Endometrial microvascular endothelial cells (primary cell): ENCODE measurements around the gene CASK. TPM values are rescaled to one million over a fixed set of nuclear protein-coding genes. Genes with fewer than 3 reads are reported as not detected.

Experiments
- in situ Hi-C: cut with HindIII; loops from 2 replicates; pipeline ENCODE4 v1.10.0; 2017; ENCODE audit warnings: low sequenced_read_pairs, low pct_unique_long_range_greater_than_20kb; ENCODE audit errors: inconsistent ontology term
- total RNA-seq: library from RNA; depleted of rRNA; stranded (reverse); fragments of >200 nt; gene quantifications from one replicate; pipeline ENCODE4 v1.2.3, GENCODE V29; 2015; ENCODE audit errors: inconsistent ontology term

Gene CASK
- total RNA-seq, 1 donor from 2014 or later: 9.0 TPM

DNA sequence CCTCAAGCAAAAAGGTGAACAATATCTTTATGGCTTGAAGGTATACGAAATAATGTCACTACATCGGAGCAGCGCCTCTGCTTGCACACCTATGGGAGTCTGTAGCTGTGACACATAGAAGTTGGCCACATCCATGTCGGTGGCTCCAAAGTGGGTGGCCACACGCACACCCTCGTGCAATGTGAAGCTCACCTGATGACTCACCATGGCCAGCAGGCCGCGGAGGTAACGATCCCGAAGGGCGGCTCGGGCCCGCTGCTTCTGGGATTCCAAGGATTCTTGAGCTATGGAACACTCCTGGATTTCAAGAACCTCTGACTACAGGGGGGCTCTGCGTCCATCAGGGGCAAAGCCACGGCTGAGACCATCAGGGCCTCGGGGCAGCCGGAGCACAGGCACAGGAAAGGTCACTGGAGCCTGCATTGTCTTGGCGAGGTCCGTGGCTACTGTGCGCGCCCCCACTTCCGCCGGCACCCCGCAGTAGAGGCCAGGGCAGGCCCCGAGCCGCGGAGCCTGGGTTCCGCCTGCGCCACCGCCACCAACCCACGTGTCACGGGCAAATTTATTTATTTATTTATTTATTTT, 451.0 kb downstream of the CASK start:
- in situ Hi-C loops: no loop called here

DNA sequence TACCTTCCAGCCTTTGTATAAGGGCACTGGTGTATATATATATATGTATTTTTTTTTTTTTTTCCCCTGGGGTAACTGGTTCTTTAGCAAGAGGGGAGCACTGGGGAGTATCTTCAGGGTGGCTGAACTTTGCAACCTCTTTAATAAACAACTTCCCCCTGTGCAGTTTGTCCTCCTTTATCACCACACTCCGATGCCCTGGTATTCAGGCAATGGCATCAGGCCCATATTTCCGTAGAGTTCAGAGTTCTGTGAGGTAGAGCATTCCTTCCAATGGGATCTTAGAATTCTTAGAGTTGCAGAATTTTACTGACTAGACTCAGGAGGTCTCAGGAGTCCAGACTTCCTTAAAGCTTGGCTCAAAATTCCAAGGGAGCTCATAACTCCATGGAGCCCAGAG, 451.6 kb downstream of the CASK start:
- in situ Hi-C loops: no loop called here

- in situ Hi-C loops: no loop called here
Measured at GRCh38 chrX:41470706-41471105, 452.6 kb downstream of the CASK start.

GRCh38 chrX:41468647-41469323, 454.6 kb downstream of the CASK start:
- in situ Hi-C loops: no loop called here

Other genes with a start within 250 kb of the CASK start
- not detected for gene GPR34, start 234.6 kb downstream of the CASK start, total RNA-seq
- not detected for gene GPR82, start 199.4 kb downstream of the CASK start, total RNA-seq